AG09319 (cell line): ENCODE results near the gene PASK.
"Not testable (repeated sequence)": the region's sequence is repeated elsewhere in the genome, so short reads cannot be mapped to it uniquely, and the experiment has no call there.

Experiments used
- DNase-seq: peaks from one replicate; pipeline ENCODE4 v3.0.0-alpha.2; 2010; ENCODE audit warnings: low read depth; ENCODE audit errors: extremely low read depth
- CTCF ChIP-seq: IDR thresholded peaks from 2 replicates; pipeline ENCODE4 v1.5.1; 2011; ENCODE audit warnings: low read depth, mild to moderate bottlenecking, inconsistent platforms, low read length, moderate library complexity

PASK gene

GRCh38 chr2:241148891-241149674 is at the start of gene PASK:
PASK (minus strand) TSS chr2:241149472; CDS start chr2:241143032, 6,440 bp downstream.
- TF ChIP-seq CTCF: no peak
- peak; percentile 69 for DNase-seq

GRCh38 chr2:241198381-241199279 is 49.4 kb upstream of the PASK start:
- no peak for DNase-seq
- TF ChIP-seq CTCF: no peak

- TF ChIP-seq CTCF: no peak
- no peak for DNase-seq
Observed at GRCh38 chr2:241197947-241198346, 48.7 kb upstream of the PASK start.

GRCh38 chr2:241197246-241197645 is 48.0 kb upstream of the PASK start:
- not testable (repeated sequence) for DNase-seq

- DNase-seq: no peak
- TF ChIP-seq CTCF: no peak
Observed at GRCh38 chr2:241195506-241196130, 46.3 kb upstream of the PASK start.

- TF ChIP-seq CTCF: no peak
- no peak for DNase-seq
Observed at GRCh38 chr2:241194811-241195210, 45.5 kb upstream of the PASK start.

- no peak for TF ChIP-seq CTCF
- no peak for DNase-seq
Observed at GRCh38 chr2:241193271-241193670, 44.0 kb upstream of the PASK start.
